GM12874 (cell line): ENCODE measurements around the gene NCAN.

ENCODE experiments used
- TF ChIP-seq, protein P1 (sequence below): IDR thresholded peaks from 2 replicates; pipeline ENCODE4 v1.5.1; 2011; ENCODE audit warnings: low read depth, mild to moderate bottlenecking, control low read depth, low read length, moderate library complexity; ENCODE audit not compliant: insufficient read depth

NCAN gene

DNA sequence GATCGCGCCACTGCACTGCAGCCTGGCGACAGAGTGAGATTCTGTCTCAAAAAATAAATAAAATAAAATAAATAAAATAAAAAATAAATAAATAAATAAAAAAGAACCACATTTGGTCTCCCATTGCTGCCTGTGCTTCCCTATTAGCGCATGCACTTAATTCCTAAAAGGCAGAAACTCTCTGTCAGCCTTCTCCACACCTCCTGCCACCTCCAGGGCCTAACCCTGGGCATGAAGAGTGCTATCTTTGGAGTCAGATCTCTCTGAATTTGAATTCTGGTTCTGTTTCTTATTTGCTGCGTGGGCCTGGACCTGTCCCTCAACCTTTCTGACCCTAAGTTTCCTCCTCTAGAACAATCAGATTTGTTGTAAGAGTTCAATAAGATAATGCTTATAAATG lies 11.3 kb downstream of the NCAN start:
- TF ChIP-seq, protein P1, sequence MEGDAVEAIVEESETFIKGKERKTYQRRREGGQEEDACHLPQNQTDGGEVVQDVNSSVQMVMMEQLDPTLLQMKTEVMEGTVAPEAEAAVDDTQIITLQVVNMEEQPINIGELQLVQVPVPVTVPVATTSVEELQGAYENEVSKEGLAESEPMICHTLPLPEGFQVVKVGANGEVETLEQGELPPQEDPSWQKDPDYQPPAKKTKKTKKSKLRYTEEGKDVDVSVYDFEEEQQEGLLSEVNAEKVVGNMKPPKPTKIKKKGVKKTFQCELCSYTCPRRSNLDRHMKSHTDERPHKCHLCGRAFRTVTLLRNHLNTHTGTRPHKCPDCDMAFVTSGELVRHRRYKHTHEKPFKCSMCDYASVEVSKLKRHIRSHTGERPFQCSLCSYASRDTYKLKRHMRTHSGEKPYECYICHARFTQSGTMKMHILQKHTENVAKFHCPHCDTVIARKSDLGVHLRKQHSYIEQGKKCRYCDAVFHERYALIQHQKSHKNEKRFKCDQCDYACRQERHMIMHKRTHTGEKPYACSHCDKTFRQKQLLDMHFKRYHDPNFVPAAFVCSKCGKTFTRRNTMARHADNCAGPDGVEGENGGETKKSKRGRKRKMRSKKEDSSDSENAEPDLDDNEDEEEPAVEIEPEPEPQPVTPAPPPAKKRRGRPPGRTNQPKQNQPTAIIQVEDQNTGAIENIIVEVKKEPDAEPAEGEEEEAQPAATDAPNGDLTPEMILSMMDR = no peak

DNA sequence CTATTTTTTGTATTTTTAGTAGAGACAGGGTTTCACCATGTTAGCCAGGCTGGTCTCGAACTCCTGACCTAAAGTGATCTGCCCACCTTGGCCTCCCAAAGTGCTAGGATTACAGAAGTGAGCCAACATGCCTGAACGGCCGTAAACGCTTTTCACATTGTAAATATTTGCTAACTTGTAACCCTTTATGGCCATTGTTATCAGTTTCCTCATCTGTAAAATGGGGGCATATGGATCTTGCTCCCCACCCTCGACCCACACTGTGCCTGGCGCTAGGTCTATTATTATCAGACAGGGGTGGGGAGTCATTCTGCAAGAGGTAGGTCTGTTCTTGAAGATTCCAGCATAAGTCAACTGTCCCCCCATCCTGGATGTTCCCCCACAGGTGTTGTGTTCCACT lies 11.9 kb downstream of the NCAN start:
- TF ChIP-seq, protein P1 = no peak

- TF ChIP-seq, protein P1 = no peak
Measured at GRCh38 chr19:19224150-19224851, 12.5 kb downstream of the NCAN start.

DNA sequence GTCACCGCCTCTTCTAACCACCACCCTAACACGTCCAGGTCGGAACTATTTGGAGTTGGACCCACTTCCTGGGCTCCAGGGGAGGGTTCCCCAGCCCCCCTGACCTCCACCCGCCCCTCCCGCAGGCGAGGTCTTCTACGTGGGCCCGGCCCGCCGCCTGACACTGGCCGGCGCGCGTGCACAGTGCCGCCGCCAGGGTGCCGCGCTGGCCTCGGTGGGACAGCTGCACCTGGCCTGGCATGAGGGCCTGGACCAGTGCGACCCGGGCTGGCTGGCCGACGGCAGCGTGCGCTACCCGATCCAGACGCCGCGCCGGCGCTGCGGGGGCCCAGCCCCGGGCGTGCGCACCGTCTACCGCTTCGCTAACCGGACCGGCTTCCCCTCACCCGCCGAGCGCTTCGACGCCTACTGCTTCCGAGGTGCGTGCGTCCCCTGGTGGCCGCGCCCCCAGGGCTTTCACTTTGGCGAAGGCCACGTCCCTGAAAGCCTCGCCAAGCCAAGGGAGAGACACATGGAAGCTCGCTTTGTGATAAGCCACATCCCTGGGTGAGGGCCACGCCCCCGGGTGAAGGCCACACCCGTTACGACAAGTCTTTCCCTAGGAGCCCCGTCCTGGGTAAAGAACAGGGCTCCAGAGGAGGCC lies 13.2 kb downstream of the NCAN start:
- TF ChIP-seq, protein P1 = peak; percentile 85

DNA sequence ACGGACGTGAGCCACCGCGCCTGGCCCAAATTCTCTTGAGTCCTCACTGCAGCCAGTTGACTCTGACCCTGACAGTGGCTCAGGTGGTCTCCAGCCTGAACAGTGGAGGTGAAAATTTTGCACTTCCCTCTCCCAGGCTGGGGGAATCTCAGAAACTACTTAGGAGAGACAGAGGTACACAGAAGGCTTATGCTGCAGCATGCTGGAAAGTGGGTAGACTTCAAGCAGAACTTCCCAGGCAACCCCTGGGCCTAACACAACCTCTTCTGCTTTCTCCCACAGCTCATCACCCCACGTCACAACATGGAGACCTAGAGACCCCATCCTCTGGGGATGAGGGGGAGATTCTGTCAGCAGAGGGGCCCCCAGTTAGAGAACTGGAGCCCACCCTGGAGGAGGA lies 14.4 kb downstream of the NCAN start:
- TF ChIP-seq, protein P1 = no peak

DNA sequence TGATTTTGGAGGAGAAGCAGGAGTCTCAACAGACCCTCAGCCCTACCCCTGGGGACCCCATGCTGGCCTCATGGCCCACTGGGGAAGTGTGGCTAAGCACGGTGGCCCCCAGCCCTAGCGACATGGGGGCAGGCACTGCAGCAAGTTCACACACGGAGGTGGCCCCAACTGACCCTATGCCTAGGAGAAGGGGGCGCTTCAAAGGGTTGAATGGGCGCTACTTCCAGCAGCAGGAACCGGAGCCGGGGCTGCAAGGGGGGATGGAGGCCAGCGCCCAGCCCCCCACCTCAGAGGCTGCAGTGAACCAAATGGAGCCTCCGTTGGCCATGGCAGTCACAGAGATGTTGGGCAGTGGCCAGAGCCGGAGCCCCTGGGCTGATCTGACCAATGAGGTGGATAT lies 14.9 kb downstream of the NCAN start:
- TF ChIP-seq, protein P1 = no peak

GRCh38 chr19:19227217-19227616 lies 15.5 kb downstream of the NCAN start:
- TF ChIP-seq, protein P1 = no peak
